ENCODE data around the gene MGMT. TPM values are rescaled to one million over a fixed set of nuclear protein-coding genes. Genes with fewer than 3 reads are reported as not detected.

MGMT gene
- total RNA-seq, 1 donor from 2014 or later = 19.6 TPM

- Mint-ChIP-seq H3K27me3 (ENCODE audit: insufficient read depth) (no peaks in the 10 kb centered on the region), H3K4me1 (ENCODE audit: low read depth) (no peaks in the 10 kb centered on the region), H3K36me3 (ENCODE audit: low read depth) (no peaks in the 10 kb centered on the region), H3K4me3 (no peak overlapping the region), H3K9me3 (peaks cover 5% of the 10 kb centered on the region), H3K27ac (no peak overlapping the region)
- DNase-seq (ENCODE audit: low spot score) = no peak
- intact Hi-C loops (cut with micrococcal nuclease) = no loop called here
Observed at GRCh38 chr10:129777687-129778086, 310.6 kb downstream of the MGMT start.

GRCh38 chr10:129778571-129778970, 311.5 kb downstream of the MGMT start:
- Mint-ChIP-seq H3K9me3 (peaks cover 5% of the 10 kb centered on the region), H3K27ac (no peak overlapping the region)

GRCh38 chr10:129779126-129780111, 312.4 kb downstream of the MGMT start:
- H3K4me1 Mint-ChIP-seq (ENCODE audit: low read depth) = no peaks in the 10 kb centered on the region
- no peak overlapping the region for H3K4me3 Mint-ChIP-seq
- no peaks in the 10 kb centered on the region for H3K36me3 Mint-ChIP-seq (ENCODE audit: low read depth)
- intact Hi-C loops (cut with micrococcal nuclease) = no loop called here
- H3K27ac Mint-ChIP-seq = no peak overlapping the region
- DNase-seq (ENCODE audit: low spot score) = no peak
- peaks cover 5% of the 10 kb centered on the region for H3K9me3 Mint-ChIP-seq
- H3K27me3 Mint-ChIP-seq (ENCODE audit: insufficient read depth) = no peaks in the 10 kb centered on the region

More at GRCh38 chr10:129778571-129778970, 311.5 kb downstream of the MGMT start:
- Mint-ChIP-seq H3K4me3 (no peak overlapping the region), H3K4me1 (ENCODE audit: low read depth) (no peaks in the 10 kb centered on the region), H3K27me3 (ENCODE audit: insufficient read depth) (no peaks in the 10 kb centered on the region), H3K36me3 (ENCODE audit: low read depth) (no peaks in the 10 kb centered on the region)
- intact Hi-C loops (cut with micrococcal nuclease) = no loop called here
- no peak for DNase-seq (ENCODE audit: low spot score)

GRCh38 chr10:129780198-129780597, 313.2 kb downstream of the MGMT start:
- H3K4me3 Mint-ChIP-seq = no peak overlapping the region
- intact Hi-C loops (cut with micrococcal nuclease) = no loop called here
- H3K36me3 Mint-ChIP-seq (ENCODE audit: low read depth) = no peaks in the 10 kb centered on the region

DNA sequence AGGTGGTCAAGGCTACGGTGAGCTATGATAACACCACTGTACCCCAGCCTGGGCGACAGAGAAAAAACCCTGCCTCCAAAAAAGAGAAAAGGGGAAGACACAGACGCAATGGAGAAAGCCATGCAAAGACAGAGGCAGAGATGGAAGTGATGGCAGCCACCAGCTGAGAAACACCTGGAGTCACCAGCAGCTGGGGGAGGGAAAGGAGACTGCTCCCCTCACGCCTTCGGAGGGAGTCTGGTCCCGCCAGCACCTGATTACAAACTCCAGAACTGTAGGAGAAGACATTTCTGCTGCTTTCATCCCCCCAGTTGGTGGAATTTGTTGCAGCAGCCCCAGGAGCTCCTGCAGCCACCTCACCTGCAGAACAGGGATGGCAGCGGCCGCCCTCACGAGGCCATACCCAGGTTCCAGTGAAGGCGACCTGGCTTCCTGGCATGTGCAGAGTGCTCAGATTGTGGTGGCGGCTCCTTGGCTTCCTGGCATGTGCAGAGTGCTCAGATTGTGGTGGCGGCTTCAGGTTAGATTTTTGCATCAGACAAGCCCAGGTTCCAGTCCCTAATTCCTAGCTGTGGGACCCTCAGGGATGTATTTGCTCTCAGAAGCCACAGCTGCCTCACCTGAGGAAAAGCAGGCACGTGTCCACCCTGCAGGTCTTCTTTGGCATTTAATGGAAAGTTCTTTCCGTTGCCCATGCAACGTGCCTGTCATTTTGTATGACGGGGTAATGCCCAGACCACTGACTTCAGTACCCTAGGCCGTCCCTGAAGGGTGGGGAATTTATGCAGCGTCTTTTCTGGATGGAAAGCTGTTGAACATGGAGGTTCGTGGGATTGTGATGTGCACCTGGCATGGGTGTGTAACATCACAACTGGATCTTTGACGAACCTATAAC, 314.1 kb downstream of the MGMT start:
- H3K4me3 Mint-ChIP-seq = no peak overlapping the region
- H3K9me3 Mint-ChIP-seq = peaks cover 5% of the 10 kb centered on the region
- no peaks in the 10 kb centered on the region for H3K36me3 Mint-ChIP-seq (ENCODE audit: low read depth)
- H3K27ac Mint-ChIP-seq = no peak overlapping the region
- intact Hi-C loops (cut with micrococcal nuclease) = no loop called here
- no peaks in the 10 kb centered on the region for H3K27me3 Mint-ChIP-seq (ENCODE audit: insufficient read depth)
- H3K4me1 Mint-ChIP-seq (ENCODE audit: low read depth) = no peaks in the 10 kb centered on the region
- no peak for DNase-seq (ENCODE audit: low spot score)

More at GRCh38 chr10:129780198-129780597, 313.2 kb downstream of the MGMT start:
- DNase-seq (ENCODE audit: low spot score) = no peak
- no peak overlapping the region for H3K27ac Mint-ChIP-seq
- H3K27me3 Mint-ChIP-seq (ENCODE audit: insufficient read depth) = no peaks in the 10 kb centered on the region
- peaks cover 5% of the 10 kb centered on the region for H3K9me3 Mint-ChIP-seq
- H3K4me1 Mint-ChIP-seq (ENCODE audit: low read depth) = no peaks in the 10 kb centered on the region

DNA sequence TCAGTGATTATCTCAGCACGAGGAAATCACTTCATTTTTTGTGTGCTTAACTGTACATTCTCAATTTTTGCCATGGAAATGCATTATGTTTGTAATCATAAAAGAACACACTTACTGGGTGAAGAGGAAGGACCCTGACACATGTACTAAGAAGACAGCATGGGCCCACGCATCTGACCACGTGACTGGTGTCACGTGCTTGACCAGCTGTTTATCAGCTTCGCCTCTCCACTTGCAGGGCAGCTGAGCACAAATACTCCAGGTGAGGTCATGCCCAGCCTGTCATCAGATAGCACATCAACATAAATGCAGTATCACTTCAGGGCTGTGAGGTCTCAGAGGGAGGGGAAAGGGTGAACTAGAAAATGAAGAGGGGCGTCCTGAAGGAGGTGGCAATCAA, 317.2 kb downstream of the MGMT start:
- Mint-ChIP-seq H3K36me3 (ENCODE audit: low read depth) (no peaks in the 10 kb centered on the region), H3K4me1 (ENCODE audit: low read depth) (no peaks in the 10 kb centered on the region), H3K9me3 (peaks cover 6% of the 10 kb centered on the region), H3K27me3 (ENCODE audit: insufficient read depth) (no peaks in the 10 kb centered on the region), H3K27ac (no peak overlapping the region), H3K4me3 (no peak overlapping the region)
- no peak for DNase-seq (ENCODE audit: low spot score)
- intact Hi-C loops (cut with micrococcal nuclease) = no loop called here

- no peak overlapping the region for H3K27ac Mint-ChIP-seq
- H3K9me3 Mint-ChIP-seq = peaks cover 12% of the 10 kb centered on the region
Observed at GRCh38 chr10:129784891-129785290, 317.9 kb downstream of the MGMT start.

DNA sequence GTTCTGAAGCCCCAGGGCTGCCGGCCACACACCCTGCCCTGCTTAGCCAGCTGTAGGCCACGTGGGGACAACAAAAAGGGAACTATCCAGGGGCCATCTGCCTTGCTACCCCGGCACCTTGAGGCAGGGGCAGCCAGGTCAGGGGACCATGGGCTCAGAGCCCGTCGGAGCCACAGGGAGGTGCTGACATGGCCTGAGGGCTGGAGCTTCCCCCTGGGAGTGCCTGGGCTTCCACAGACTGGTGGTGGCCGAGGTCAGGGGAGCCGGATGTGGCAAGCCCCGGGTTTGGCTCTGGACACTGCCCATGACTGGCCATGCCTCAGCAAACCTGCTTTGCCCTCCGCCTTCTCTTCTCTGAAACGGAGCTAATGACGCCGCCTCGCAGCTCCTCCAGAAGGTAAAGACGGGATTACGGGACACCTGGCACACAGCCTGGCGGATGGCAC, 318.5 kb downstream of the MGMT start:
- Mint-ChIP-seq H3K27me3 (ENCODE audit: insufficient read depth) (no peaks in the 10 kb centered on the region), H3K4me3 (no peak overlapping the region), H3K9me3 (peaks cover 15% of the 10 kb centered on the region), H3K27ac (no peak overlapping the region), H3K36me3 (ENCODE audit: low read depth) (no peaks in the 10 kb centered on the region), H3K4me1 (ENCODE audit: low read depth) (no peaks in the 10 kb centered on the region)
- intact Hi-C loops (cut with micrococcal nuclease) = no loop called here
- DNase-seq (ENCODE audit: low spot score) = no peak

More at GRCh38 chr10:129784891-129785290, 317.9 kb downstream of the MGMT start:
- DNase-seq (ENCODE audit: low spot score) = no peak
- Mint-ChIP-seq H3K4me1 (ENCODE audit: low read depth) (no peaks in the 10 kb centered on the region), H3K36me3 (ENCODE audit: low read depth) (no peaks in the 10 kb centered on the region), H3K4me3 (no peak overlapping the region), H3K27me3 (ENCODE audit: insufficient read depth) (no peaks in the 10 kb centered on the region)
- intact Hi-C loops (cut with micrococcal nuclease) = no loop called here

DNA sequence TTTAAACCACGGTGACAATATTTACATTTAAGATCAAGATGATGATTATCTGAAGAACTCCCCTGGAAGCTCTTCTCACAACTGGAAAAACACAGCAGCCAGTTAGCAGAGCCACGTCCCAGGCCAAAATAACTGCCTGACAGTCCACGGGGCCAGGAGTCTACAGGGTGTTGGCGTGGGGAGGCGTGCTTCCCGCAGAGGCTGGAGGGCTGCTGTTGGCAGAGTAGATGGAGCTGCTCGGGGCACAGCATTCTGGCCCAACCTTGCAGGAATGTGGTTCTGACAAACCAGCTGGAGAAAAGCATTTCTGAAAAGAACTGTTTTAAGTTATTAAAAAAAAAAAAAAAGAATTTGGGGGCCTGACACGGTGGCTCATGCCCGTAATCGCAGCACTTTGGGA, 319.2 kb downstream of the MGMT start:
- no peaks in the 10 kb centered on the region for H3K36me3 Mint-ChIP-seq (ENCODE audit: low read depth)
- H3K27me3 Mint-ChIP-seq (ENCODE audit: insufficient read depth) = no peaks in the 10 kb centered on the region
- H3K27ac Mint-ChIP-seq = no peak overlapping the region

GRCh38 chr10:129787557-129787956, 320.5 kb downstream of the MGMT start:
- H3K27ac Mint-ChIP-seq = no peak overlapping the region
- DNase-seq (ENCODE audit: low spot score) = no peak
- H3K36me3 Mint-ChIP-seq (ENCODE audit: low read depth) = no peaks in the 10 kb centered on the region
- H3K27me3 Mint-ChIP-seq (ENCODE audit: insufficient read depth) = no peaks in the 10 kb centered on the region
- H3K4me3 Mint-ChIP-seq = no peak overlapping the region
- intact Hi-C loops (cut with micrococcal nuclease) = no loop called here
- H3K4me1 Mint-ChIP-seq (ENCODE audit: low read depth) = no peaks in the 10 kb centered on the region
- peaks cover 24% of the 10 kb centered on the region for H3K9me3 Mint-ChIP-seq

More for the DNA sequence above, 319.2 kb downstream of the MGMT start:
- no peak overlapping the region for H3K4me3 Mint-ChIP-seq
- no peaks in the 10 kb centered on the region for H3K4me1 Mint-ChIP-seq (ENCODE audit: low read depth)
- no peak for DNase-seq (ENCODE audit: low spot score)
- H3K9me3 Mint-ChIP-seq = peaks cover 19% of the 10 kb centered on the region
- intact Hi-C loops (cut with micrococcal nuclease) = no loop called here

DNA sequence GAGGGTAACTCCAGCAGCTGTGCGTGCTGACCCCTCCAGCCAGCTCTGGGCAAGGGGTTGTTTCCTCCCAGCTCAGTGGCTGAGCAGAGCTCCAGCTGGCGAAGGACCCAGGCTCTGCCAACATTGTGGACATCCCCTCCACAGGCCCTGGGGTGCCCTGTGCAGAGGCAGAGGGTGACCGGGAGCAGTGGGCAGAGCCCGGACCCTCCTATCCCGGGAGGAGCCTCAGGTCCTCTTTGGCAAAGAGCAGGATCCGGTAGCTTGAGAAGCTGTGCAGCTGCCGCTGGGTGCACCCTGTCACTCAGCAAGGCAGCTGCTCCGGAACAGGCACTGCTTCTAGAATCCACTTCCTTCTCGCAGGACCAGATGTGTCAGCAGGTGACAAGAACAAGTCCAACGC, 321.2 kb downstream of the MGMT start:
- no peak overlapping the region for H3K4me3 Mint-ChIP-seq
- H3K36me3 Mint-ChIP-seq (ENCODE audit: low read depth) = no peaks in the 10 kb centered on the region
- no peak overlapping the region for H3K27ac Mint-ChIP-seq
- H3K4me1 Mint-ChIP-seq (ENCODE audit: low read depth) = no peaks in the 10 kb centered on the region
- H3K9me3 Mint-ChIP-seq = peaks cover 28% of the 10 kb centered on the region
- no peaks in the 10 kb centered on the region for H3K27me3 Mint-ChIP-seq (ENCODE audit: insufficient read depth)
- no peak for DNase-seq (ENCODE audit: low spot score)
- intact Hi-C loops (cut with micrococcal nuclease) = no loop called here

DNA sequence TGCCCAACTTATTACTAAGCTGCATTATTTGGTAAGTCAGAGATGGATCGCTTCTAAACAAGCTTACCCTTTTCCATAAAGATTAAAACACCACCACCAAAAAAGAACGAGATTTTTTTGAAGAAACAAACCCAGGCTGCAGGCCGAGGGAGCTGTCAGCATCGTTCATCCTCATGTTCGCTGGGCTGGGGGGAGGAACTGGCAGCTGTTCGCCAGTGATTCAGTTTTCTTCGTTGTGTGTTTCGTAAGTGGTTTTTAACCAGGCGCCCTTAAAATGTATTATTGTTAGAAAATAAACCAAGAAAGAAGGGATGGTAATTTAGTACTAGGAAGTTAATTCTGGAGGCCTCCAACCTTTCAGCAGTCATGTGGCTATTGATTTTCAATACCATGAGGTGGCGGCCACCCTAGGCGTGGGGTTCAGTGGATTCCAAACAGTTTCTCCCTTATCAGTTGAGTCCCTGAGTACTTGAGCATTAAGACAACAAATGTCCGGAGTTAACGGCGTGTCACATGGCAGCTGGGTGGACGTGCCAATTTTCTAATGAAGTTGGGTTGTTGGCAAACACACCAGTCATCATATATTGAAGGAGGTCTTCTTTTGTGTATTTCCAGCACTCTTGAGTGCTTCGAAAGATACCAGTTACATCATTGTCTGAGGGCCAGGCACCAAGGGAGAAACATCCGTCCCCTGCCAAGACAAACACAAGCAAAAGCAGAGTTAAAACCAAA, 323.8 kb downstream of the MGMT start:
- Mint-ChIP-seq H3K27ac (no peak overlapping the region), H3K36me3 (ENCODE audit: low read depth) (no peaks in the 10 kb centered on the region), H3K4me1 (ENCODE audit: low read depth) (no peaks in the 10 kb centered on the region), H3K4me3 (no peak overlapping the region), H3K27me3 (ENCODE audit: insufficient read depth) (no peaks in the 10 kb centered on the region), H3K9me3 (peaks cover 32% of the 10 kb centered on the region)
- intact Hi-C loops (cut with micrococcal nuclease) = no loop called here
- no peak for DNase-seq (ENCODE audit: low spot score)

Data from activated T-helper 1 cell treated with anti-CD3 and anti-CD28 coated beads, Interleukin-12 subunit alpha, Interleukin-12 subunit beta, Interleukin-2, Interleukin-4 antibody, amounts not matched to agents 30 ng/mL and 10 ng/mL and 1 ng/mL, durations not matched to agents 14 hours and 24 hours and 36 hours (primary cell).